ENCODE measurements around the gene BDH1.

Gene BDH1

GRCh38 chr3:197533396-197533795, 22.4 kb downstream of the BDH1 start:
- no peak for DNase-seq (ENCODE audit: low read depth, low spot score)
- Histone ChIP-seq H3K36me3 (ENCODE audit: control insufficient read depth, insufficient read depth, low read length) (peaks cover 2% of the 10 kb centered on the region; the same call in 1 of the 2 replicates), H3K4me3 (ENCODE audit: low read length) (no peak overlapping the region), H3K9me3 (ENCODE audit: control insufficient read depth, insufficient read depth, low read length) (no peaks in the 10 kb centered on the region), H3K27ac (ENCODE audit: low read length) (no peak overlapping the region), H3K4me1 (ENCODE audit: control insufficient read depth, insufficient read depth, low read length) (no peaks in the 10 kb centered on the region), H3K27me3 (ENCODE audit: control insufficient read depth, insufficient read depth, low read length) (no peaks in the 10 kb centered on the region)
- no CpG with 5 or more reads among the region's 10 CpGs for WGBS (ENCODE audit: insufficient coverage, insufficient read length)

DNA sequence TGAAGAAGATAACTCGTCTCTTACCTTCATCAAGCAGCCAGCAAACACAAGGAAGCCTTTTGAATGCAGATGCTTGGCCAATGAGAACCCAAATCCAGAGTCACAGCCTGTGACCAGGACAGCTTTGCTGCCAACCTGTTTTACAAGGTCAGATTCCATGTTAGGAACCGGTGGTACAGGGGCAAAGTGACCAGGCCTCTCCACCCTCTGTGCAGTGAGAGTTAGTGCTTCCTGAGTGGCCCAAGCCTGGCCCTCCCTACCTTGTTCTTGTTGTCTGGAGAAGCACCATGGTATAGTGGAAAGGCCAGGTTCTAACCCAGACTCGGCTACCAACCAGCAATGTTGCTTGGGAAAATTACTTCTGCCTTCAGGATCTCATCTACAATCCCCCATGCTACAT, 23.4 kb downstream of the BDH1 start:
- Histone ChIP-seq H3K27me3 (ENCODE audit: control insufficient read depth, insufficient read depth, low read length) (no peaks in the 10 kb centered on the region), H3K36me3 (ENCODE audit: control insufficient read depth, insufficient read depth, low read length) (peaks cover 2% of the 10 kb centered on the region; the same call in 1 of the 2 replicates)

DNA sequence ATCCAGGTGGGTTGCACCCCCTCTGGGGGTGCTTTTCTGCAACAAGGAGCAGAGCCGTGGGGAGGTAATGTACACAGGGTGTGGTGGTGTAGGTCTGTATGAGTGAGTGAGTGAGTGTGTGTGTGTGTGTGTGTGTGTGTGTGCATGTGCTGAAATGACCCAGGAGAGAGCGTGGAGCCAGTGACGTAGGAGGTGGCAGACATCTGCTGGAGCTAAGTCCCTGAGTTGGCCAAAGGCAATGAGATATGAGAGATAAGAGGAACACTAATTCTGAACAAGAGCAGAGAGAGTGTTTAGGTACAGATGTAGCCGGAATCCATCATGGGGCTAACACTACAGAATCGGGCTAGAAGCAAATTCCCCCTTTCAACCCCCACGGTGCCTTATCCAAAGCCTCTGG, 27.6 kb downstream of the BDH1 start:
- Histone ChIP-seq H3K27ac (ENCODE audit: low read length) (no peak overlapping the region), H3K4me1 (ENCODE audit: control insufficient read depth, insufficient read depth, low read length) (no peaks in the 10 kb centered on the region), H3K4me3 (ENCODE audit: low read length) (no peak overlapping the region), H3K9me3 (ENCODE audit: control insufficient read depth, insufficient read depth, low read length) (no peaks in the 10 kb centered on the region), H3K27me3 (ENCODE audit: control insufficient read depth, insufficient read depth, low read length) (no peaks in the 10 kb centered on the region), H3K36me3 (ENCODE audit: control insufficient read depth, insufficient read depth, low read length) (peaks cover 2% of the 10 kb centered on the region; the same call in 1 of the 2 replicates)
- no CpG with 5 or more reads among the region's 6 CpGs for WGBS (ENCODE audit: insufficient coverage, insufficient read length)
- no peak for DNase-seq (ENCODE audit: low read depth, low spot score)

More for the DNA sequence above, 23.4 kb downstream of the BDH1 start:
- Histone ChIP-seq H3K4me1 (ENCODE audit: control insufficient read depth, insufficient read depth, low read length) (no peaks in the 10 kb centered on the region), H3K27ac (ENCODE audit: low read length) (no peak overlapping the region), H3K9me3 (ENCODE audit: control insufficient read depth, insufficient read depth, low read length) (no peaks in the 10 kb centered on the region), H3K4me3 (ENCODE audit: low read length) (no peak overlapping the region)
- DNase-seq (ENCODE audit: low read depth, low spot score), result no peak
- WGBS (ENCODE audit: insufficient coverage, insufficient read length), result no CpG with 5 or more reads among the region's 3 CpGs

- no peak for DNase-seq (ENCODE audit: low read depth, low spot score)
- Histone ChIP-seq H3K4me3 (ENCODE audit: low read length) (no peak overlapping the region), H3K9me3 (ENCODE audit: control insufficient read depth, insufficient read depth, low read length) (no peaks in the 10 kb centered on the region), H3K36me3 (ENCODE audit: control insufficient read depth, insufficient read depth, low read length) (peaks cover 2% of the 10 kb centered on the region; the same call in 1 of the 2 replicates), H3K27me3 (ENCODE audit: control insufficient read depth, insufficient read depth, low read length) (no peaks in the 10 kb centered on the region), H3K27ac (ENCODE audit: low read length) (no peak overlapping the region), H3K4me1 (ENCODE audit: control insufficient read depth, insufficient read depth, low read length) (no peaks in the 10 kb centered on the region)
- WGBS (ENCODE audit: insufficient coverage, insufficient read length), result no CpG with 5 or more reads among the region's 5 CpGs
Observed at GRCh38 chr3:197527569-197527968, 28.2 kb downstream of the BDH1 start.

- Histone ChIP-seq H3K36me3 (ENCODE audit: control insufficient read depth, insufficient read depth, low read length) (no peaks in the 10 kb centered on the region), H3K27me3 (ENCODE audit: control insufficient read depth, insufficient read depth, low read length) (no peaks in the 10 kb centered on the region), H3K4me1 (ENCODE audit: control insufficient read depth, insufficient read depth, low read length) (no peaks in the 10 kb centered on the region), H3K9me3 (ENCODE audit: control insufficient read depth, insufficient read depth, low read length) (no peaks in the 10 kb centered on the region), H3K4me3 (ENCODE audit: low read length) (no peak overlapping the region), H3K27ac (ENCODE audit: low read length) (no peak overlapping the region)
- no CpG with 5 or more reads among the region's 5 CpGs for WGBS (ENCODE audit: insufficient coverage, insufficient read length)
- no peak for DNase-seq (ENCODE audit: low read depth, low spot score)
Observed at GRCh38 chr3:197525706-197526105, 30.1 kb downstream of the BDH1 start.

DNA sequence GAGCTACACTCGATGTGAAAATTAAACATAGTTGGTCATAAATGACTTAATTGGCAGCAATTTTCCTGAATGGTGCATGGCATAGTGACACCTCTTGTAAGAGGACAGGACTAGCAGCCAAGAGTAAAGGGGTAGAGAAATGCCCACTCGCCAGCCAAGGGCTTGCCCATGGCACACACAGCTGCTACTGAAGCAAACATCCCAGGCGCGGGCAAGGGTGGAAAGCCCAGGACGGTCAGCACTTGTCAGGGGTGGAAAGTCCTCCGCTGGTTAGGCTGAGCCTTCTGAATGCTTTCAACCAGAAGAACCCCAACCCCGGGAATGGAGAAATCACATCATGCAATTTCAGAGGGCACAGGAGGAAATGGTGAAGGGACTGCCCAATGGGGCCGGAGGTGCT, 31.6 kb downstream of the BDH1 start:
- no peak overlapping the region for H3K4me3 ChIP-seq (ENCODE audit: low read length)
- no peaks in the 10 kb centered on the region for H3K9me3 ChIP-seq (ENCODE audit: control insufficient read depth, insufficient read depth, low read length)
- no peak overlapping the region for H3K27ac ChIP-seq (ENCODE audit: low read length)
- WGBS (ENCODE audit: insufficient coverage, insufficient read length), result no CpG with 5 or more reads among the region's 8 CpGs
- no peaks in the 10 kb centered on the region for H3K4me1 ChIP-seq (ENCODE audit: control insufficient read depth, insufficient read depth, low read length)
- H3K27me3 ChIP-seq (ENCODE audit: control insufficient read depth, insufficient read depth, low read length), result no peaks in the 10 kb centered on the region
- no peaks in the 10 kb centered on the region for H3K36me3 ChIP-seq (ENCODE audit: control insufficient read depth, insufficient read depth, low read length)
- DNase-seq (ENCODE audit: low read depth, low spot score), result no peak

DNA sequence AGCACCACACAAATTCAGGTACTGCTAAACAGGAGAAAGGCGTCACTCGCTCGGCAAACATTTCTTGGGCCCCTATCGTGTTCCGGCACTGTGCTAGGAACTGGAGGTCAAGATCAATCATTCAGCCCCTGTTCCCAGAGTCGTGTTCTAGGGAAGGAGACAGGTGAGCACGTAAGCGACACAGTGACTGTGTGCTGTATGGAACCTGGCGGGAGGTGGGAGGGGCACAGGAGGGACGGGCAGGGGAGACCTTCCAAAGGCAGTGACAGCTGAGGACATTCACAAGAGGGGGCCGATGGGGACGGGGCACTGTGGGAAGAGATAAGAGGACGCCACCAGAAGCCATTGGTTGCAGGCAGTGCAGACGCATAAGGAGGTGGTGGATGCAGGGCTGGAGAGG, 32.2 kb downstream of the BDH1 start:
- no peaks in the 10 kb centered on the region for H3K36me3 ChIP-seq (ENCODE audit: control insufficient read depth, insufficient read depth, low read length)
- H3K4me1 ChIP-seq (ENCODE audit: control insufficient read depth, insufficient read depth, low read length), result no peaks in the 10 kb centered on the region
- H3K27ac ChIP-seq (ENCODE audit: low read length), result no peak overlapping the region
- no peaks in the 10 kb centered on the region for H3K27me3 ChIP-seq (ENCODE audit: control insufficient read depth, insufficient read depth, low read length)
- H3K4me3 ChIP-seq (ENCODE audit: low read length), result no peak overlapping the region
- no peak for DNase-seq (ENCODE audit: low read depth, low spot score)
- H3K9me3 ChIP-seq (ENCODE audit: control insufficient read depth, insufficient read depth, low read length), result no peaks in the 10 kb centered on the region
- WGBS (ENCODE audit: insufficient coverage, insufficient read length), result no CpG with 5 or more reads among the region's 14 CpGs

GRCh38 chr3:197522881-197523441, 32.8 kb downstream of the BDH1 start:
- Histone ChIP-seq H3K27ac (ENCODE audit: low read length) (no peak overlapping the region), H3K9me3 (ENCODE audit: control insufficient read depth, insufficient read depth, low read length) (no peaks in the 10 kb centered on the region), H3K4me3 (ENCODE audit: low read length) (no peak overlapping the region), H3K36me3 (ENCODE audit: control insufficient read depth, insufficient read depth, low read length) (no peaks in the 10 kb centered on the region), H3K27me3 (ENCODE audit: control insufficient read depth, insufficient read depth, low read length) (no peaks in the 10 kb centered on the region), H3K4me1 (ENCODE audit: control insufficient read depth, insufficient read depth, low read length) (no peaks in the 10 kb centered on the region)
- DNase-seq (ENCODE audit: low read depth, low spot score), result no peak
- WGBS (ENCODE audit: insufficient coverage, insufficient read length), result no CpG with 5 or more reads among the region's 5 CpGs

DNA sequence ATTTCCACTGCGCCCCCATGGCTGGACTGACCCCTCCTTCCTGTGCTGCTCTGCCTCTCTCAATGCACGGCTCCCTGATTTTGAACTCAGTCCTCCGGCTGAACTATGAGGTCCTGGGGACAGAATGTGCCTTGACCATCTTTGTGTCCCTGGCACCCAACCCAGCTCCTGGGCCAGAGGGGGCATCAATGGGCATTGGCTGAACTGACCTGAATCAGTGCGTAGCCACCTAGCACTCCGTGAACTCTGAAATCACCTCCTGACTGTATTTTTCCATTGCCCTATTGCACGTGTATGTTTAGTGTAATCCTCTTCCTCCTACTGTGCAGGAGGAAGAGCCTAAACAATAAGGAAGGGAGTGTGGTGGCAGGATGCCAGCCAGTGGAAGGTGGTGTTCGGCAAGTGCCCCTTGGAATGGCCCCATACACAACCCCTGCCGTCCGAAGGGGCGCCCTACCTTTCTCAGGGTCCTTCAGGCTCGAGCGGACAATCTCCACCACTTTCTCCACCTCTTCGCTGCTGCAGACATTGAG, 33.5 kb downstream of the BDH1 start:
- no peaks in the 10 kb centered on the region for H3K36me3 ChIP-seq (ENCODE audit: control insufficient read depth, insufficient read depth, low read length)
- no peak overlapping the region for H3K4me3 ChIP-seq (ENCODE audit: low read length)
- H3K27me3 ChIP-seq (ENCODE audit: control insufficient read depth, insufficient read depth, low read length), result no peaks in the 10 kb centered on the region
- WGBS (ENCODE audit: insufficient coverage, insufficient read length), result no CpG with 5 or more reads among the region's 13 CpGs
- DNase-seq (ENCODE audit: low read depth, low spot score), result no peak
- H3K9me3 ChIP-seq (ENCODE audit: control insufficient read depth, insufficient read depth, low read length), result no peaks in the 10 kb centered on the region
- no peak overlapping the region for H3K27ac ChIP-seq (ENCODE audit: low read length)
- H3K4me1 ChIP-seq (ENCODE audit: control insufficient read depth, insufficient read depth, low read length), result no peaks in the 10 kb centered on the region

DNA sequence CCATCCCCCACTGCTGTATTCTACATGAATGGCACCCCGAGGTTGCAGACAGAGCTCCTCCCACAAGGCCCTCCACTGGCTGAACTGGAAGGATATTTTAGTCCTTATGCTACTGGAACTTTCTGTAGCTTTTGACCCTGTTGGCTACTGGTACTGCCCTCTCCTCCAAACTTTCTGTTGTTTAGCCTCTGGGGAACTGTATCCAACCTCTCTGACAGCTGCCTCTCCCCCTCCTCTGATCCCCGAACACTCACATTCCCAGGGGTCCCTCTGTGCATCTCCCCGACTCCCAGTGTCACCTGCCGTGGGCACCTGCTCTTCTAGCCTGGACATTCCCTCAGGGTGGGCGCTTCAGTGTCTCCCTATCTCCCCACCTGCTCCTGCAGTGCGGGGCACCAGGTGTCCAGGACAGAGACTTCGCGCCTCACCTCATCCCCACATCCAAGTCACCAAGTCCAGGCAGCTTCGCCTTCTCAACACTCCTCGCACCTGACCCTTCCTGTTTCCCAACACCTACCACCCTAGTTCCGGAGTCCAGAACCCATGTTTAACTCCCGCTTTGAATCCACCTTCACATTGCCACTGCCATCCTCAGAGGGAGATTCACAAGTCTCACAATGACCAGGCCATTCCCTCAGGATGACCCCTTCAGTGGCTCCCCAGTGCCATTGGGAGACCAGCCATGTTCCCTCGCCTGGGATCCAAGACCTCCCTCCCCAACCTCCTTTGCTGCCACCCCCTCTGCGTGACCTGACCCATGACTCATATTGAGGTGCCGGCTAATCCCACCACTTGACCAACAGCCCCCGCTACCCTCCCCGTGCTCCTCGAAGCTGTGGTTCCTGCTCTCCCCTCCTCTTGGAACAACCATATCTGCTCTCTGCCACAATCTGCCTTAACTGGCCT, 34.2 kb downstream of the BDH1 start:
- H3K27me3 ChIP-seq (ENCODE audit: control insufficient read depth, insufficient read depth, low read length), result no peaks in the 10 kb centered on the region
- no peak for DNase-seq (ENCODE audit: low read depth, low spot score)
- H3K4me3 ChIP-seq (ENCODE audit: low read length), result no peak overlapping the region
- H3K9me3 ChIP-seq (ENCODE audit: control insufficient read depth, insufficient read depth, low read length), result no peaks in the 10 kb centered on the region
- WGBS (ENCODE audit: insufficient coverage, insufficient read length), result no CpG with 5 or more reads among the region's 18 CpGs
- H3K27ac ChIP-seq (ENCODE audit: low read length), result no peak overlapping the region
- H3K4me1 ChIP-seq (ENCODE audit: control insufficient read depth, insufficient read depth, low read length), result no peaks in the 10 kb centered on the region
- no peaks in the 10 kb centered on the region for H3K36me3 ChIP-seq (ENCODE audit: control insufficient read depth, insufficient read depth, low read length)

Measured in iPS DF 6.9 (cell line).